GF-D8 (cell line): ENCODE data around the gene ALS2.
"Not testable (repeated sequence)": the region's sequence is repeated elsewhere in the genome, so short reads cannot be mapped to it uniquely, and the experiment has no call there.

Experiments
- DNase-seq: peaks from one replicate; lab custom pipeline; 2025; lab: John Stamatoyannopoulos, UW

The ALS2 gene

DNA sequence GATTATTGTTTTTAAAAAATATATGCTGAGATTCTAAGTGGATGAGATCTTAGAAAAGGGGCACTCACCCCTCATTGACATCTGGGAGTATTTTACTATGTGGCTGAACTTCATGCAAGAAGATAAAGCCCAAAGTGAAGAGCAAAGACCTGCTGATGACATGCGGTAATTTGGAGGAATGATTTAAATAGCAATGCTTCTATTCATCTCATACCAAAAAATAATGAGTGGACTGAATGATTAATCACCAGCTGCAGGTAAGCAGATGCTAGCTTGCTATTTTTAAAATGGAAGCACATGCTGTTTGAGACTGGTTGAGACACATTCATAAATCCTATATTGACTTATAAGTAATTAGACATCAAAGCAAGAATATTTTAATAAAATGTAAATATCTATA, 12.9 kb upstream of the ALS2 start:
- DNase-seq, result no peak

DNA sequence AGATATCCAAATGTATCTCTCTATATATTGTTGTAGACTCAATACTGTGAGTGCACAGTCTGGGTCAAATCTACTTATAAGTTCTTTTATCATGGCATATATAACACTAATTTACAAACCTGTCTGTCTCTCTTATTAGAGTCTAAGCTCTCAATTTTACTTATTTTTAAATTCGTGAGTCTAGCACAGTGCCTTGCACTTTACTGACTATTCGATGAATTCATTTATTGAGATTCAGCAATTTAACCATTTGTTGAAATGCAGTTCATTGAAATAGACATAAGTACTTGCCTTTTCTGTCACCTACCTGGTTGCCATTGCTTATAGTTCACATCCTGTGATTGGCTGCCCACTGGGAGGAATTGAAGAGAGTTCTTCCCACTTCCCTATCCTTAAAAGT, 10.3 kb upstream of the ALS2 start:
- no peak for DNase-seq

DNA sequence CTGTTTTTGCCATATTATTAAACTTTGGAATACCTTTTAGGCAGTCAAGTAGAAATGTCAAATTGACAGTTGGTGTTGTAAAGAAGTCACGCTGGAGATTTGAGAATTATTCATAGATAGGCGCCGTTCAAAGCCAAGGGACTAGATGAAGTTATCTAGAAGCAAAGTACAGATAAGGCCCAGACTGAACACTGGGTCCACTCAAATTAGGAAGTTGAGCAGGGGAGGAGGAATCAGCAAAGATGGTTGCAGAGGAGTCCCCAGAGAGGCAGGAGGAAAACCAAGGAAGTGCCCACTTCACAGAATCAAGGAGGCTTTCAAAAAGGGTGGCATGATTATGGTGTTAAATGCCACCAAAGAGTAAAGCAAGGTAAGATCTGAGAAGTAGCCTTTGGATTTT, 9.6 kb upstream of the ALS2 start:
- DNase-seq, result peak; percentile 20

DNA sequence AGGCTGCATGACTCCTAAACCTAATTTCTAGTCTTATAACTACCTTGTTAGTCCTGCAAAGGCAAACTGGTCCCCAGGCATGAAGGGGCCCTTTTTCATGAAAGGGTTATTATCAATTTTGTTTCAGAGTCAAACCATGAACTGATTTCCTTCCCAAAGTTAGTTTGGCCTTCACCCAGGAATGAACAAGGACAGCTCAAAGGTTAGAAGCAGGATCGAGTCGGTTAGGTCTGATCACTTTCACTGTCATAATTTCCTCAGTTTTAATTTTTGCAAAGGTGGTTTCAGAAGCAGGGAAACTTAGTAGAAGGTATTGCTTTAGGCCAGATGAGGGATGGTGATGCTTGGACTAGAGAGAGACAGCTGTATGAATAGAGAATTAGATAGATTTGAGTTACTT, 8.7 kb upstream of the ALS2 start:
- DNase-seq, result no peak

DNA sequence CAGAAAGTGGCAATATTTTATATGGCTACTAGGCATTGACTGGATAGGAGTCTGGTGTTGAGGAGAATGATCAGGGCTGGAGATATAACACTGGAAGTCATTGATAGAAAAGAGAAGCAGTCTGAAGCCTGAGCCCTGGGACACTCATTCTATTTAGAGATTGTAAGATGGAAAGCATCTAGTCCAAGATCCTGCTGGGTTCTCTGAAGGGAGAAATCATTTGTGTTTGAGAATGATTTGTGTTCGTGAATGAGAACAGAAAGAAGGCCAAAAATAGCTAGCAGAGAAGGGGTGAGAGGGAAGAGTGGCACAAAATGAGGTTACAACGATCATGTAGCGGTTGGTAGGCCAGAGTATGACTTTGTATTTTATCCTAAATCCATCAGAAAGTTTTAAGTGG, 7.6 kb upstream of the ALS2 start:
- DNase-seq, result no peak

DNA sequence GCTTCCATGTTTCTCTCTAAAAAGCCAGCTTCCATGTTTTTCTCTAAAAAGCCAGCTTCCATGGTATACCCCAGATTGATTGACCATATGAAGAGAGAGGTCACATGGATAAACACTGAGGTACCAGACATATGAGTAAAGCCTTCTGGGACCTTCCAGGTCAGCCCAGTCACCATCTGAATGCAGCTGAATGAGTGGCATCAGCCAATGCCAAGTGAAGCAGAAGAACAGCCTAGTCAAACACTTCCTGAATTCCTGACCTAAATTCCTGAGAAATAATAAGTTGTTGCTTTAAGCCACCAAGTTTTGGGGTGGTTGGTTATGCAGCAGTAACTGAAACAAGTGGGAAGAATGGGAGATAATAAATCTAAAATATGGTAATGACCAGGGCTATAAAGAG, 5.7 kb upstream of the ALS2 start:
- DNase-seq, result no peak

DNA sequence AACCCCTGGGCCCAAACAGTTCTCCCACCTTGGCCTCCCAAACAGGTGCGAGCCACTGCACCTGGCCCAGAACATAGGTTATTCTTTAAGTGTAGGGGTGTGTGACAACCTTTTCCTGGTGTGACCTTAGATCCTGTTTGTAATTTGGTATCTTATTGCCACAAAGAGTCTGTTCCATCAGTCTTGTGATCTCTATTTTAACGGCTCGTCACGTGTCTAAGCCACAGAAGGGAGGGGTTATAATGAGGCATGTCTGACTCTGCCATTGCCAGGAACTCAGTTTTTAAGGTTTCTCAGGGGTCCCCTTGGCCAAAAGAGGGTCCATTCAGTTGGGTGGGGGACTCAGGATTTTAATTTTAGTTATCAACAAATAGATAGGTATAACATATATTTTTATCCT, 4.4 kb upstream of the ALS2 start:
- peak; percentile 82 for DNase-seq

DNA sequence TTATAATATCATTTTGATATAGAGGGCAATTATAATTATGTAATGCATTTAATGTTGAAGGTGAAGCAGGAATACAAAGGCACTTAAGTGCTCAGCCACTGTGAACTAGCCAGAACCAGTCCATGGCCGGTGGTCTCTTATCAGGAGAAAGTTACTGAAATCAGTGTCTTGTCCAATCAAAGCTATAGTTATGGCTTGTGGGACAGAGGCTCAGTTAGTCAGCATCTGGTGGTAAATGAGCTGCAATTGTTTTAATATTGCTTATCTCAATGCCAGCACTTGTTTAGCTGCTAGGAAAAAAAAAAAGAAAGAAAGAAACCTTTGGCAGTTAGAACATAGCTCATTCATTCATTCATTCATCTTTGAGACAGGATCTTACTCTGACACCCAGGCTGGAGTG, 3.8 kb upstream of the ALS2 start:
- DNase-seq, result no peak

DNA sequence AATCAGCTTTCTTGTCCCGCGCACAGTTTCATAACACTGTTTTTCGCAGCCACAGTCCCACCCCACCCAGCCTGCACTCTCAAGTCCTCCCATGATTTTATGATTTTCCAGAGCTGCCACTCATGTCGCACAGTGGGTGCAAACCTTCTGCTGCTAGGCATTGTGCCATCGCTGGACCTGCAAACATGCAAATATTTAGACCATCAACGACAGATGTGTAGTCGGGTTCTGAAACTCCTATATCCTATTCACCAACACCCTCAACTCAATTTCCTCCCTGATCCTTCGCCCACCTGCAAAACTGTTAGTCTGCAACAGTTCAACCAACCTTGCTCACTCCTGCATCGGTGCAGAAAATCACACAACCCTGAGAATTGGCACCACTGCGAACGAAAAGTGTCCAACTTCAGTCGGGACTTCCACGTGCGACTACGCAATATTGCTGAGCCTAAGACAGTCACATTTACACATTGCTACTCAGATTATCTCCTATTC, 871 bp upstream of the ALS2 start:
- DNase-seq, result peak; percentile 74

DNA sequence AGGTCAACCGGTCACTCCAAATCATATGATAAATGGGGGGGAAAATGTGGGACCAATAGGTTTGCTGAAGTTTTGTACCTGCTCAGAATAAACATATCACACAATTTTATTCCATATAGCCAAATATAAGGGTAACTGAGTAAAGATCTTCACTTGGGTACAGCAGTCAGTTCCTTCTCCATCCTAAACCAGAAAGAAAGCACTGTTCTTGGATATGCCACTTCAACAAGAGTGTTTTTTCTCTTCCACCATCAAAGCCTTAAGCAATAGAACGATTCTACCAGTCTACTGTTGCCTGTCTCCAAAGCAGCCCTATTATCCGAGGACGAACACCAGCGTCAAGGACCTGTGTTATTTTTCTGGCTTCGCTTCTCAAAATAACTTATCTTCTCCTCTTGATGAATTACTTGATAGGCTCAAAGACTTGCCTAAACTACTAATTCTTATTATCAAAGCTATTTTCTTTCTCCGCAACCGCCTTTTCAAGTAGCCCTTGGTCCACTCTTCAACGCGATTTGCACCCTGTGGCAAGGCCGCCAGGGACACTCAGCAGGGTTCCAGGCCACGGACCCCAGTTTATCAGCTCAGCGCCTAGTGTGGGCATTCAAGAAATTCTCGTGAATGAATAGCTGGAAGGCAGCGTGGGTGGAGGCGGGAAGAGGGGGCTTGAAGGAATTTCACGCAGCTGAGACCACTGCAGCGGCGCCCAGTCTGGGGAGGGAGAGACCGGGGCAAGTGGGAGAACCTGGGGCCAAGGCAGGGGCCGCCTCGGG, 646 bp downstream of the ALS2 start:
- no peak for DNase-seq

DNA sequence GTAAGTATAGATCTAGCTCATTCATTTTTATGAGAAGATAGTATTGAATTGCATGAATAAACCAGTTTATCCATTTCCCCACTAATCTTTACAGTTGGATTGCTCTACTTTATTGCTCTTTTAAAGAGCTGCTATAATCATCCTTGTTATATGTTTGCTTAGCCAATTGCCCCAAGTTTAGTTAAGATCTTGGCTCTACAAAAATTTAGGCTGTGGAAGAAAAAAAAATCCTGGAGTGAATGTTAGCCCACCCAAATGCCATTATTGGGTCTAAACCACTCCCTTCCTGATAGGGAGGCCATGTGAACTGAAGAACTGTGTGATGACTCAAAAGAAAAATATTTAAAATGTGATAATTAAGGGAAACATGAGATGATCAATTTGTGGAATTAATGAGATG, 2.9 kb downstream of the ALS2 start:
- DNase-seq, result no peak

DNA sequence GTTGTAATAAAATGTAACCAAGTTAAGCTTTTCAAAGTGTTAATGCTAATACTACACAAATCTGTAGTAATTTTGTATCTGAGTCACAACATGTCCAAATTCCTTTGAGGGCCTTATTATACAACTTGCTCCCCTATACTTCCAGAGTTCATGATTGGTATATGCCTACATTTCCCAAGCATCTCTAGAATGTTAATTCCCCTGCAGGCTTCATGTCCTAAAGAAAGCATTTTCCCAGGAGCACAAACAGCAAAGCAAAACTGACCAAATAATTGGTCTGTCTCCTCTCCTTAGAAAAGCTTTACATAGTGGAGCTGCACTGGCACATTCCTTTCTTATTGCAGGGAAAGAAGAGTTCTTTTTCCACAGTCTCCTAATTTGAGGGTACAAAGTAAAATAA, 3.7 kb downstream of the ALS2 start:
- no peak for DNase-seq

DNA sequence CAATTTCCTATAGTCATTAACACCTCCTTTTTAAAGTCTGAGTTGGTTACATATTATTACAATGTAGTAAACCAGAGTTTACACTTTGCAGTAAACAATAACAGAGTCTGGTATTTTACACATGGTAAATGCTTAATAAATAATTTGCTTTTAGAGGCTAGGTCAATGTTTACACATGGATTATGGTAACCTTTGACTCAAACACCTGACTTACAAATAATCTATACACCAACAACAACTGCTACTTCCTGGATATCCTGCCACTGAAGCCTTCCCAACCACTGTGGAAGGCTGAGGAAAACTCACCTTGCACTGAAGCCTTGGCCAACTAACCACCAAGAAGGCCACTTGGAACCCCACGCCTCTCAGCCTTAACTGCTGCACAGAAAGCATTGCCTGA, 5.4 kb downstream of the ALS2 start:
- DNase-seq, result no peak

DNA sequence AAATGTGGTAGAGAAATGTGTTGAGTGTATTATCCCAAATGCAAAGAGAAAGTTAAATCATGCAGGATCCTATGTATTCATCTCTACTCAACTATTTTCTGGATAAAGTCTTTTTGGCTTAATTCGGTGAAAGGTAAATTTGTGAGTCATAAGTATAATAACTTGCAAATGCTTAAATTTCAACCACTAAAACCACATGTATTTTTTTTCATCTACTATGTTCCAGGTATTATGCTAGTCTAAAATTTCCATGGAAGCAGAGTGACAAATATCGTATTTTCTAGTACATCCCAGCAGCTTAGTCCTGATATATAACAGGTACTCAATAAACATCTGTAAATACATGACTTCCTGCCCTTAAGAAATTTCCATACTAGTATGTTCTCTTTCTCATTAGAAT, 6.2 kb downstream of the ALS2 start:
- DNase-seq, result no peak

DNA sequence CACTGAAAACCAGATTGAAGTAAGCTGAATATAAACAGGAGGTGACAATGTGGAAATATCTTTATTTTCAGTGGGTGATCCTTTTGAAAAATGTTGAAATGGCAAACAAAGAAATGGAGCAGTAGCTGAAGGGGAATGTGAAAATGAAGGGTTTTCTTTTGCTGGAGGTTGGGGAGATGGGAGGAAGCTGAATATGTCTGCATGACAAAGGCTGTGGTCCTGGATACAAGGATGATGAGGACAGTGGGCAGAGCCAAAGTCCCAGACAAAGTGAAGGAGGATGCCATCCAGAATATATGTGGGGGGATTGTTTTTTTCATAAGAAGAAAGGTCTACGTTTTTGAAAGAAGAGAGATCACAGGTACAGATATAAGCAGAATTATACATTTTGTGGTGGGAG, 6.7 kb downstream of the ALS2 start:
- no peak for DNase-seq

DNA sequence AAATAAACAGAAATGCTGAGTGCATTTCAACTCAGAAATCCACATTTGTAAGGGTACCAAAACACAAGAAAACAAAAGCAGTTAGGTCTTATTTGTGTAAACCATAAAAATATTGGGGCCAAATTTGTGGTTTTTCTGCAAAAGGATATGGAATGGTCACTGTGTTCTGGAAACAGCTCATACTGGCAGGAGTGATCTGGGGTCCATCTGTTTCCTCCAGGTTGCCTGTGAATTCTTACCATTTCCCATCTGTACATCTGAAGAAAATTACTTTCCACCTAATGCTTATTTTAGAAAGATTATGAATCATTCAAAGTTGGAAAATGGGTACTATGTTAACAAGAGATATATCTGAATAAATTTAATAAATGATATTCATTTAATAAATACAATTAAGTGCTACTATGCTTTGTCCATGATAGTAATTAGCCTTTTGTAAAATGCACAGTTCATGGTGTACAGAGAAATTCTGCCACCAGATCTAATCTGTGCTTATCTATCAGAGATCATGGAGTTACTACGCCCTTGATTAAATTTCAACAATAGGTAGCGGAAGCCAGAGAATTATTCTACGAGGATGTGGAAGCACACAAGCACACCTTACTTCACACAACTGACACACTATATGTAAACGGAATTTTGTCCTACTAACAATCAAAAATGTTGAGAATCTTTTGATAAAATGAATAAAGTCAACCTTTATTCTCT, 10.9 kb downstream of the ALS2 start:
- no peak for DNase-seq

DNA sequence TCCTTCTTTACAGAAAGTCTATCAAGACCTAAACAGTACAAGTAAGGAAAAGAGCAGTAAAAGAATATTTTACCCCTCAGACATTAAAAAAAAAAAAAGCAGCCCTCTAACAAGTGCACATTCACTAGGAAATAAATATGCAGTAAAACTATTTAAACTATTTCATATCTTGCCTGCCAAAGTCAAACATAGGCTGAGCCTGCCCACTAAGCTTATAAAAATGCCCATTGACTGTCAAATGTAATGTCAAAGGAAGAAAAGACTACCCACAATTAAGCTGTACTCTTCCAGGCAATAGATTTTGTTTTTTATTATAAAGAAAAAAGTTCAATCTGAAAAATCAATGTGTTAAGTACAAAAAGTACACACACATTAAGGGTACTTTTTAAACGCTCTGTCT, 11.8 kb downstream of the ALS2 start:
- no peak for DNase-seq

DNA sequence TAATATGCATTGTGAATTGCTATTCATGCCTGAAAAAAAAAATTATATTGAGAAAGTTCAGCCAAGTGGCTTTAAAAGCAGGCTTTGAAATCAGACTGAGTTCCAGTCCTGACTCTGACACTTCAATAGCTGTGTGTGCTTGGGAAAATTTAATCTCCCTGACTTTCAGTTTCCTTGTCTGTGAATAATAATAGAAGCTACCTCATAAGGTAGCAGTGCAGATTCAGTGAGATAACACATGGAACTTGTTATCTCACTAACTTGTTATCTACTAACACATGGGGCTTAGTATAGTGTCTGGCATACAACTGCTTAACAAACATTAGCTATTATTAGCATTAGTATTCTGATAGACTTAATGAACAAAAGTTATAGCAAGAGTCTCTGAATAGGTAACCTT, 14.9 kb downstream of the ALS2 start:
- no peak for DNase-seq

DNA sequence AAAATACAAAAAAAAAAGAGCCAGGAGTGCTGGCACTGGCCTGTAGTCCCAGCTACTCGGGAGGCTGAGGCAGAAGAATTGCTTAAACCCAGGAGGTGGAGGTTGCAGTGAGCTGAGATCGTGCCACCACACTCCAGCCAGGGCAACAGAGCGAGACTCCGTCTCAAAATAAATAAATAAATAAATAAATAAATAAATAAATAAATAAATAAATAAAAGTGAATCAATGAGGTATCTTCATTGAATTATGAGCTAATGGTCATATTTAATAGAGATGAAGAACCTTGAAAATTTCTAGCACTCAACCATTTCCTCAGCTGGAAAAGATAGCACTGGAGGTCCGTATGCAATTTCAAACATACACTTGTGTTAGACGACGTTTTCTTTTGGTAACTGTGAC, 16.3 kb downstream of the ALS2 start:
- DNase-seq, result not testable (repeated sequence)

DNA sequence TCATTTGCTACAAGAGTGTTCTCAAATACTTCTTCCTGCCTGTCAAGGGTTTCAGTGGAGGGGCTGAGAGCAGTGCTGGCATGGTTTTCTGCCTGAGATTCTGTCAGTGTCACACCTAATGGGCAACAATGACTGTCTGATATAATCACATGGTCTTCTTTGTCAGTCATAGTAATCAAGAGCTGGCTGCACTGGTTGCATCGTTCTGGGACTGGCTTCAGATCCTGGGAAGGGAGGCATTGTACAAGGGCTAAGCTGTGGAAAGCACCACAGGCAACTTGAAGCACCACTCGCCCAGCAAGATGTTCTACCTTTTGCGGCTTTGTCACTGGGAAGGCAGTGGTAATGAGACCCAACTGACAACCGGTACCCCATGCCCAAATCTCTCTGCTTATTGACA, 19.6 kb downstream of the ALS2 start:
- no peak for DNase-seq

DNA sequence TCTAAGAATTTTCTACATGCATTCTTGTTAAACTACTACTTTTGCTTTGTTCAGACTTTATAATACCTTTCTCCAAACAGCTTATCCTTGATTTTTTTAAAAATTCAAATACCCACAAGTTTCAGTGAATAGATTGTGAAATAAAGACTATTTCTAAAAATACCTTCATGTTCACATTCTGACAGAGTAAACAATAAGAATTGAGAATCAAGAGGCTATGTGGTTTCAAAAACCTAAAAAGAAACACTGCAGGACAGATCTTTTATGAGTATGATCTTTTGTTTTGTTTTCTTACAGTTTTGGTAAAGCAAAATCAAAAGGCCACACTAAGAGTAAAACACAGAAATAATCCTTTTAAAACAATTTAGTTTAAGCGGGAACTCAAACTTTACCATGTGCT, 21.2 kb downstream of the ALS2 start:
- no peak for DNase-seq

DNA sequence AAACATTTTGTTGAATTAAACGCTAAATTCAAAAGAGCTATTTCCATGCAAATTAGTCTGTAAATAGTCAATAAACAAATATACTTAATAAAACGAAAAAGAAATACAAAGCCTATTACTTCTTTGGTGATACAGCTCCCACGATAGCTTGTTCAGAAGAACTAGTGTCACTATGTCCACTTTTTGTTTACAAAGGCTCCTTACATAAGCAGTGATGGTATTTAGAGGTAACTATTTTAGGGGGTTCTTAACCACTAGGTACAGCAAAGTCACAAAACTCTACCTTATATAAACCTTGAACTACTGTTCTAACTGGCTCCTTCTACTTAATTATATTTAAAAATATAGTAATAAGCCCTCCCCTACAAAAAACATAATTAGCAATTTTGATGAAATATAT, 21.9 kb downstream of the ALS2 start:
- DNase-seq, result no peak

DNA sequence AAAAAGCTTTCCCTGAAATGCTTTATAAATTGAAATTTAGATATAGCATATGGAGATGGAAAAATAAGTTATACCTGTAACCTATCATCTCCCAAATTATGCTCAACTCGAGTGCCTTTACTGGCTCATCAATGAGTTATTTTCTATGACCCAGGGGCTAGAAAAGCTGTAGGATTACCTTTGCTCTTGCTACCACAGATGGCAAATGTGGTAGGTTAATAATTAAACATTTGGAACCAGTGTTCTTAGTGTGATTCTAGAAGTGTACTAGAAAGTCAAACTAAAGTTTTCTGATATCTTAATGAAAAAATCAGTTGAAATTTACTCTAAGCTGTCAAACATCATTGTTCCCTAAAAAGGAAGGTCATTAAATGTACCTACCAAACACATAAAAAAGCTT, 22.5 kb downstream of the ALS2 start:
- no peak for DNase-seq
